Loucy (cell line): ENCODE measurements around the gene MDGA2.

Source experiments
- H2AFZ ChIP-seq: fragments of 200-600 bp; sonication (generic); 2 replicates; pipeline ENCODE4 v1.6.0; 2016; ENCODE audit warnings: antibody characterized with exemption, mild to moderate bottlenecking, low read length, moderate library complexity
- H3F3A ChIP-seq: fragments of 200-600 bp; 2 replicates; pipeline ENCODE4 v1.6.0; 2016; ENCODE audit warnings: antibody characterized with exemption, low read depth, mild to moderate bottlenecking
- H3K27me3 ChIP-seq: fragments of 200-600 bp; sonication (generic); 2 replicates; pipeline ENCODE4 v1.6.1; 2014; ENCODE audit warnings: low read length, mild to moderate bottlenecking; ENCODE audit not compliant: insufficient read depth, poor library complexity, severe bottlenecking
- H3K36me3 ChIP-seq: fragments of 200-600 bp; sonication (generic); 2 replicates; pipeline ENCODE4 v1.6.1; 2016; ENCODE audit warnings: low read length; ENCODE audit not compliant: insufficient read depth
- H3K4me1 ChIP-seq: fragments of 200-600 bp; sonication (generic); 2 replicates; pipeline ENCODE4 v1.5.1; 2014; ENCODE audit warnings: low read length, mild to moderate bottlenecking; ENCODE audit not compliant: insufficient read depth, poor library complexity, severe bottlenecking
- H3K4me2 ChIP-seq: fragments of 200-600 bp; sonication (generic); 2 replicates; pipeline ENCODE4 v1.6.0; 2014; ENCODE audit warnings: antibody characterized with exemption, low read length, low read depth, mild to moderate bottlenecking; ENCODE audit not compliant: poor library complexity, severe bottlenecking
- H3K4me3 ChIP-seq: fragments of 200-600 bp; sonication (generic); 2 replicates; pipeline ENCODE4 v1.5.1; 2014; ENCODE audit warnings: low read length, mild to moderate bottlenecking, mixed read lengths; ENCODE audit not compliant: poor library complexity, severe bottlenecking
- H3K79me2 ChIP-seq: fragments of 200-600 bp; sonication (generic); 2 replicates; pipeline ENCODE4 v1.6.1; 2014; ENCODE audit warnings: low read length; ENCODE audit not compliant: insufficient read depth
- H3K9ac ChIP-seq: fragments of 200-600 bp; sonication (generic); 2 replicates; pipeline ENCODE4 v1.6.0; 2014; ENCODE audit warnings: mild to moderate bottlenecking, low read depth, low read length, moderate library complexity; ENCODE audit not compliant: poor library complexity, severe bottlenecking
- H3K9me2 ChIP-seq: fragments of 200-600 bp; sonication (generic); replicated peaks from 2 replicates; pipeline ENCODE4 v1.6.1; 2016; ENCODE audit warnings: low read depth, low read length, mixed read lengths
- H3K9me3 ChIP-seq: fragments of 200-600 bp; sonication (generic); 2 replicates; pipeline ENCODE4 v1.6.1; 2014; ENCODE audit warnings: mild to moderate bottlenecking, antibody characterized with exemption, low read length, low read depth; ENCODE audit not compliant: insufficient read depth
- H4K20me1 ChIP-seq: fragments of 200-600 bp; sonication (generic); 2 replicates; pipeline ENCODE4 v1.6.0; 2014; ENCODE audit warnings: antibody characterized with exemption, low read length, mild to moderate bottlenecking; ENCODE audit not compliant: insufficient read depth, poor library complexity, severe bottlenecking
- CTCF ChIP-seq: fragments of 200-600 bp; sonication (generic); conservative IDR thresholded peaks from 2 replicates; pipeline ENCODE4 v1.5.1; 2014; ENCODE audit warnings: mild to moderate bottlenecking, antibody characterized with exemption, low read length
- EZH2phosphoT487 ChIP-seq: fragments of 200-600 bp; IDR thresholded peaks from 2 replicates; pipeline ENCODE4 v1.6.1; 2018; ENCODE audit warnings: antibody characterized with exemption, mild to moderate bottlenecking, moderate library complexity, borderline replicate concordance

The MDGA2 gene

GRCh38 chr14:47102472-47102871, 572.9 kb downstream of the MDGA2 start:
- H3F3A ChIP-seq, result no peaks in the 10 kb centered on the region
- H2AFZ ChIP-seq, result no peak overlapping the region
- no peaks in the 10 kb centered on the region for H3K27me3 ChIP-seq
- no peaks in the 10 kb centered on the region for H3K36me3 ChIP-seq
- no peaks in the 10 kb centered on the region for H3K9me3 ChIP-seq
- no peaks in the 10 kb centered on the region for H3K9me2 ChIP-seq
- no peak overlapping the region for H3K4me2 ChIP-seq
- no peaks in the 10 kb centered on the region for H4K20me1 ChIP-seq
- no peaks in the 10 kb centered on the region for H3K79me2 ChIP-seq
- TF ChIP-seq CTCF (no peak), EZH2phosphoT487 (no peak)
- no peak overlapping the region for H3K9ac ChIP-seq
- H3K4me3 ChIP-seq, result no peak overlapping the region
- no peaks in the 10 kb centered on the region for H3K4me1 ChIP-seq

DNA sequence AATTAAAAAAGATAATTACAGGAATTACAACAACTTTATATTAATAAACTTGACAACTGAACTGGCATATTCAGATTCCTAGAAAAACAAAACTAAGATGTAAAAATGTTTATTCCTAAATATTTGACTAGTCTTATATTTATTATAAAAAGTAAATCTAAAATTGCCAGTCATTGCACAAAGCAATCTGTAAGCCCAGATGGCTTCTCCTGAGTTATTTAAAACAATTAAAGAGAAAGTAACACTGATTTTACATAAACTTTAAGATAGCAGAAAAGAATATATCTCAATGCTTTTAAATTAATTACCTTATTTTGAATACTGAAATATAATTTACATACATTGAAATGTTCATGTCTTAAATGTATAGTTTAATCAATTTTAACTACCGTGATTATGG, 589.7 kb downstream of the MDGA2 start:
- H3F3A ChIP-seq, result no peaks in the 10 kb centered on the region
- H3K4me1 ChIP-seq, result no peaks in the 10 kb centered on the region
- no peaks in the 10 kb centered on the region for H3K79me2 ChIP-seq
- H3K4me2 ChIP-seq, result no peak overlapping the region
- H4K20me1 ChIP-seq, result no peaks in the 10 kb centered on the region
- H3K9me3 ChIP-seq, result no peaks in the 10 kb centered on the region
- H3K9ac ChIP-seq, result no peak overlapping the region
- no peaks in the 10 kb centered on the region for H3K9me2 ChIP-seq
- H3K4me3 ChIP-seq, result no peak overlapping the region
- TF ChIP-seq EZH2phosphoT487 (no peak), CTCF (no peak)
- no peaks in the 10 kb centered on the region for H3K27me3 ChIP-seq
- H3K36me3 ChIP-seq, result no peaks in the 10 kb centered on the region
- no peak overlapping the region for H2AFZ ChIP-seq

DNA sequence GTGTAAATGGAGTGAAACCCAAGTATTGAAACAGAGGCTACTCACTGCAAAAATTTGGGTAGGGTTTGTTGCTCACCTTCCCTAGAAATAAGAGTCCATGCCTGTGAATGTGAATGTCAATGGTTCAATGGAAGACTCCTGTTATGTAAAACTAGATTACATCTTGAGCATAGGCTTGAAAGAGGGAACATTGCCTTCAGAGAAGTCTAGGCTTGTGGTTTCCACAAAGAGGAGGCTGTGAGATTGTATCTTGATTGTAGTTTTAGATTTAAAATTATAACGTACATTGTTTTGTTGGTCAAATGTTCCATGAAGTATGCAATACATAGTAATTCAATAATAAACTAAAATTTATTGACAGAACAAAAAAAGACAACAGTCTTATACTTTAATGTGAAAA, 610.1 kb downstream of the MDGA2 start:
- Histone ChIP-seq H3K4me1 (no peaks in the 10 kb centered on the region), H3K4me3 (no peak overlapping the region), H3K79me2 (no peaks in the 10 kb centered on the region), H4K20me1 (no peaks in the 10 kb centered on the region), H3K9me2 (no peaks in the 10 kb centered on the region), H3K9ac (no peak overlapping the region), H3K27me3 (no peaks in the 10 kb centered on the region), H3K4me2 (no peak overlapping the region), H3F3A (no peaks in the 10 kb centered on the region), H3K9me3 (no peaks in the 10 kb centered on the region), H2AFZ (no peak overlapping the region), H3K36me3 (no peaks in the 10 kb centered on the region)
- TF ChIP-seq CTCF (no peak), EZH2phosphoT487 (no peak)
